H1 (cell line): ENCODE results near the gene KLHL15. TPM values are rescaled to one million over a fixed set of nuclear protein-coding genes. Genes with fewer than 3 reads are reported as not detected.

ENCODE experiments used
- CHD7 ChIP-seq: fragments of 300-600 bp; sonication (generic); IDR thresholded peaks from 2 replicates; pipeline ENCODE4 v1.7.1; 2012; ENCODE audit warnings: low read length, moderate library complexity, mild to moderate bottlenecking, inconsistent platforms; ENCODE audit not compliant: insufficient replicate concordance
- polyA plus RNA-seq, 7 experiments: library from polyadenylated mRNA; depleted of rRNA in 3 of 7; stranded (reverse) in 5 of 7; unstranded in 2 of 7; fragments of >200 nt in 5 of 7; fragments of 200-250 nt in 2 of 7; gene quantifications; 1 replicate in 5 of 7; 2 replicates in 1 of 7; 4 replicates in 1 of 7; pipeline versions ENCODE4 v1.2.1 to v1.2.3, GENCODE V29; 2011 to 2013; ENCODE audit warnings: missing spikeins in 2 of 7, mixed read lengths in 2 of 7
- total RNA-seq: library from RNA; stranded (reverse); fragmentation: NEBNext Ultra II Directional; extraction: Animal tissue kit (Norgen Biotek cat#: 25700); gene quantifications from 2 replicates; pipeline ENCODE4 v1.2.1, GENCODE V29; 2021

KLHL15 gene
- total and polyA plus RNA-seq, 2 of the 8 experiments (the other 6 are each of a cell fraction or from before 2014, with no cell fraction given) = 3.7 to 8.9 TPM

GRCh38 chrX:23952391-23952790, 74.6 kb downstream of the KLHL15 start (continued):
- no peak for TF ChIP-seq CHD7
- TF ChIP-seq, all 59 proteins: peak for 0
